Measurements from ENCODE around the gene CENPO.
A peak's percentile ranks its signal among the peaks of the same experiment; 100 is the strongest.

The CENPO gene

DNA sequence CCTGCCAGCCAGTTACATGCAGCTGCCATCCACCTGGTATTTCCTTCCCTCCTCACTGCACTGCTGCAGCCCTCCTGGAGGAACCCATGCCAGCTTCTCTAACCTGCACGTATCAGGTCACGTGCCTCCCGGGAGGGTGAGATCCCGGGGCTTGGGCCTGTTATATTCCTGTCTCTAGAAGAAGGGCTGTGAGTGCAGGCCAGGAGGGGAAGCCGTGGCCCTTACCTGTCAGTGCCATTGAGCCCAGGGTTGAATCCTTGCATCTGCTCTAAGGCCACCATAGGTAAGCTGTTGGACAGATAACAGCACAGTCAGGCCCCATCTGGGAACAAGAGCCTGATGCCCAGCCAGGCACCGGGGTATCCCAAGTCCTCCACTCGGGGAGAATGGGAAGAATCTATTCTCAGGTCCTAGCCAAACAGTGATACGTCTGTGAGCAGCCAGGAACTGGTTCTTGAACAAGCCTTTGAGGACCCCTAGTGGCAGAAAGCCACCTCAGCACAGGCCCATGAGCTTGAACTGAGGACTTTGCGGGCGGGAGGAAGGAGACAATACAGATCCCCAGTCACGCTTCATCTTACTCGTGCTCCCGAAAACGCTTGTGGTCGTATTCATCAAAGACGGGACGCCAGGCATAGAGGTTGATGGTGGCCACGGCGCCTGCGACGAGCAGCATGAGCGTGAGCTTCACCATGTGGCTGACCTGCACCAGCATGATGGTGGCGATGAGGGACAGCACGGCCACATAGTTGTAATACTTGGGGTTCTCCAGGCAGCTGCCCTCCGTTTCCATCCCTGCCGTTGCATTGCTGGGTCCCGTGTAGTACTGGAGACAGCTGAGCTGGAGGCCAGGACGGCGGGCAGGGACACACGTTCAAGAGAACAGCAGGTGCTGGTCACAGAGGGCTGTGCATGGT lies 34.4 kb downstream of the CENPO start:
- no peak overlapping the region for H3K4me3 ChIP-seq (ENCODE audit: low read depth, low read length)
- TF ChIP-seq, protein P1, sequence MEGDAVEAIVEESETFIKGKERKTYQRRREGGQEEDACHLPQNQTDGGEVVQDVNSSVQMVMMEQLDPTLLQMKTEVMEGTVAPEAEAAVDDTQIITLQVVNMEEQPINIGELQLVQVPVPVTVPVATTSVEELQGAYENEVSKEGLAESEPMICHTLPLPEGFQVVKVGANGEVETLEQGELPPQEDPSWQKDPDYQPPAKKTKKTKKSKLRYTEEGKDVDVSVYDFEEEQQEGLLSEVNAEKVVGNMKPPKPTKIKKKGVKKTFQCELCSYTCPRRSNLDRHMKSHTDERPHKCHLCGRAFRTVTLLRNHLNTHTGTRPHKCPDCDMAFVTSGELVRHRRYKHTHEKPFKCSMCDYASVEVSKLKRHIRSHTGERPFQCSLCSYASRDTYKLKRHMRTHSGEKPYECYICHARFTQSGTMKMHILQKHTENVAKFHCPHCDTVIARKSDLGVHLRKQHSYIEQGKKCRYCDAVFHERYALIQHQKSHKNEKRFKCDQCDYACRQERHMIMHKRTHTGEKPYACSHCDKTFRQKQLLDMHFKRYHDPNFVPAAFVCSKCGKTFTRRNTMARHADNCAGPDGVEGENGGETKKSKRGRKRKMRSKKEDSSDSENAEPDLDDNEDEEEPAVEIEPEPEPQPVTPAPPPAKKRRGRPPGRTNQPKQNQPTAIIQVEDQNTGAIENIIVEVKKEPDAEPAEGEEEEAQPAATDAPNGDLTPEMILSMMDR (IDR thresholded peaks at IDR 0.05; ENCODE audit: control insufficient read depth, extremely low read depth, insufficient read depth): peak; percentile 86
- peak; percentile 68 for DNase-seq (ENCODE audit: low read depth)

DNA sequence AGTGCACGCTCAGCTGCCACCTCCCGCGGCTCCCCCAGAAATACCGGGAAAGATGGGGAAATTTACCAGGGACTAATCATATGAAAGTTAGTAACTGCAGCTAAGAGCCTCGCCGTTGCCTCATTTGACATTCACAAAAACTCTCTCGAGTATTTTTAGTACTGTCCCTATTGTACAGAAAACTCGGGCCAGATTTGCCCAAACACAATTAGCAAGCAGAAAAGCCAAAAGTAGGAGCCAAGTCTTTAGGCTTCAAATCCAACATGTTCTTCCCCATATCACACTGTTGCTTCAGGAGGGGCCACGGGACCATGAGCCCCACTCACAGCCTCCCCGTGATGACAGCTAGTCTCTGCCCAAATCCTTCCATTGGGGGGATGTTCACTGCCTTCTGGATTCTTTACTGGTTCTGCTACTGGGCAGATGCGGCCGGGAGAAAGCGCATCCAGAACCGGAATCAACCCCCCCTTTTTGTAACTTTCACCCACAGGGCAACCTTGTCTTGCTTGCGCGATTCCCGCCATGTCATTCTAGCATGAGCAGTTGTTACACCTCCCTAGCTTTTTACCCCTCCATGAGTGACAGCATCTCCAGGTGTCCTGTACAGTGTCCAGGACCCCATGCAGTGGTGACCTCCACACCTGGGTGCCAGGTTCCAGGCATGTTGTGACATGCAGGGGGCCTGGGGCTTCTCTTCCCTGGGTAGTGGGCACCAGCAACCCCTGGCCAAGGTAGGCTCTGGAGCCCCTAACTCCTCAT lies 35.2 kb downstream of the CENPO start:
- TF ChIP-seq, protein P1 (IDR thresholded peaks at IDR 0.05; ENCODE audit: control insufficient read depth, extremely low read depth, insufficient read depth): no peak
- no peak for DNase-seq (ENCODE audit: low read depth)
- no peak overlapping the region for H3K4me3 ChIP-seq (ENCODE audit: low read depth, low read length)

DNA sequence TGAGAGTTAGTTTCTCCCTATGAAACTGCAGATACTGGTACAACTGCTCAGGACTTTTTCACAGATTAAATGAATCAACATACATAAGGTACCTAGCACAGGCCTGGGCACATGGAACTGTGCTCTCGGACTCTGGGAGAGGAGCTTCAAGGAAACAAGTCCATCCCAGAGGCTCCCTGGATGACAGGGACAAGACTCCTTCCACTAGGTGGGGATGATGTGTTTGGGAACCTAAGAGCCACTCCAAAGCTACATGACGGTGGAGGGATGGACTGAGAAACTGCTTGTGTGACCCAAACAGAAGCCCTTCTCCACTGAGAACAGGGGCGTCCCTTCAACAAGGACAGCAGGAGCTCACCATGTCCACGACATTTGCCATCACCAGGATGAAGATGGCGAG lies 37.1 kb downstream of the CENPO start:
- TF ChIP-seq, protein P1 (IDR thresholded peaks at IDR 0.05; ENCODE audit: control insufficient read depth, extremely low read depth, insufficient read depth): no peak; the same call in 1 of the 2 replicates
- H3K4me3 ChIP-seq (ENCODE audit: low read depth, low read length): no peak overlapping the region
- DNase-seq (ENCODE audit: low read depth): no peak

DNA sequence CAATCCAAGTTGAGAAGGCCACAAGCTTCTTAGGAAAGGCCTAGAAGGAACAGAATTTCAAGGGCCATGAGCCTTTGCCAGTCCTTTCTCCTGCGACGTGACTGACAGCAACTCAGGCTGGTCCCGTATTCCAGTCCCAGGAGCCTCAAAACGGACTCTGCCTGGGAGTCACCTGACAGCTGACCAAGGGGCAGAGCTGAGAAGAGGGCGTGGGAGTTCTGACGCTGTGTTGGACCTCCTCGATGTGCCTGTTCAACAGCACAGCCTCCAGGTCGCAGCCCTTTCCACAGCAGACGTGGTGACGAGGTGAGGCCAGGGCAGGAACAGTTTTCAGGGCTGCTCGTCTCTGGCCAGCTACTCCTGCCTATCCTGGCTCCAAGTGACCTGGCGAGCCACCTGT lies 37.6 kb downstream of the CENPO start:
- TF ChIP-seq, protein P1 (IDR thresholded peaks at IDR 0.05; ENCODE audit: control insufficient read depth, extremely low read depth, insufficient read depth): no peak
- H3K4me3 ChIP-seq (ENCODE audit: low read depth, low read length): no peak overlapping the region
- no peak for DNase-seq (ENCODE audit: low read depth)

DNA sequence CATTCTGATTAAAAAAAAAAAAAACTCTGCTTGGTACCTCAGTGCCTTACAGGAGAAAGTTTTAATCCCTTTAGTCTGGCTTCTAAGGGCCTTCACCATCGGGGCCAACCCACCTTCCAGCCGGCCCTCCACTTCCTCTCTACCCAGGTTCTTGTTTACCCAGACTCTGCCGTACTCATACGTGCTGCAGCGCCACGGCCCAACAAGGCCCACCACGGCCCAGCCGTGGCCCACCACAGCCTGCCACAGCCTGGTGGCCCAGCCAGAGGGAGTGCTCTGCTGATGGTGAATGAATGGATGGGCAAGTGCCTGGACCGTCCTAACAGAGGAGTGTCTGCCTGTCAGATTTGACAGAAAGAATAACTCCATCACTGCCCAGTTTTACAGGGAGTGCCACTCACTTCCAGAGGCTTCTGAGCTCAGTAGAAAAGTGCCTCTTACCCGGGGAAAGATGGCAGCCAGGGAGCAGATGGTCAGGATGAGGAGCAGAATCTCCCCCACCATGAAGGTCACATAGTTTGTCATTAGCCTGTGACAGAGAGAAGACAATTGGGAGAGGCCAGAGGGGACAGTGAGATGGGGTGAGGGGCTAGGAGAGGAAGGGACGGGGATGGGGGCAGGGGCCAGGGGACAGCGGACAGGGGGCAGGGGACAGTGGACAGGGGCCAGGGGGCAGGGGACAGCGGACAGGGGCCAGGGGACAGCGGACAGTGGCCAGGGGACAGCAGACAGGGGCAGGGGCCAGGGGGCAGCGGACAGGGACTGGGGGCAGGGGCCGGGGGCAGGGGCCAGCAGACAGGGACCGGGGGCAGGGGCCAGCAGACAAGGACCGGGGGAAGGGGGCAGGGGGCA lies 38.2 kb downstream of the CENPO start:
- H3K4me3 ChIP-seq (ENCODE audit: low read depth, low read length): no peak overlapping the region
- TF ChIP-seq, protein P1 (IDR thresholded peaks at IDR 0.05; ENCODE audit: control insufficient read depth, extremely low read depth, insufficient read depth): no peak
- no peak for DNase-seq (ENCODE audit: low read depth)

DNA sequence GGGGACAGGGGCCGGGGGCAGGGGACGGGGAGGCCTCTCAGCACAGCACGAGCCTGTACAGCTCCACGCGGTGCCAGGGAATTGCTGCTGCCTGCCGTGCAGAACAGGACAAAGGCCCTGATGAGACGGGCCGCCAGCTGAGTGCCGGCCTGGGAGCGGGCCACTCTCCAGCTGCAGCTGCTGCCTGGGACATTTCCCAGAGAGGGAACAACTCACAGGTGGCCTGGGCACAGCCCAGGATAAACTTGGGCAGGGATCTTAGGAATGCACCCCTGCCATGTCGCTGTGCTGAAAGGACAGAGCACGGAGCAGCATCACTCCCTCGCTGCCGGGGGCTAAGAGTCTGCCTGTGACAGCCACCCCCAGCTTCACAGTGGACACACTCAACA lies 38.8 kb downstream of the CENPO start:
- peak; percentile 36 for DNase-seq (ENCODE audit: low read depth)
- TF ChIP-seq, protein P1 (IDR thresholded peaks at IDR 0.05; ENCODE audit: control insufficient read depth, extremely low read depth, insufficient read depth): no peak
- H3K4me3 ChIP-seq (ENCODE audit: low read depth, low read length): no peak overlapping the region
